MG63 (cell line): ENCODE data around the gene TIE1. TPM values are rescaled to one million over a fixed set of nuclear protein-coding genes. Genes with fewer than 3 reads are reported as not detected.

Experiments
- DNase-seq: peaks from one replicate; pipeline ENCODE4 v3.0.0-alpha.2; 2020
- H3K27me3 ChIP-seq: fragments of 250-450 bp; sonication (Bioruptor Pico); 2 replicates; pipeline ENCODE4 v1.5.1; 2020; ENCODE audit warnings: mild to moderate bottlenecking, moderate library complexity
- H3K36me3 ChIP-seq: fragments of 250-450 bp; sonication (Bioruptor Pico); 2 replicates; pipeline ENCODE4 v1.5.1; 2020; ENCODE audit warnings: mild to moderate bottlenecking, moderate library complexity
- H3K4me3 ChIP-seq: fragments of 250-450 bp; sonication (Bioruptor Pico); 2 replicates; pipeline ENCODE4 v1.5.1; 2020; ENCODE audit warnings: mild to moderate bottlenecking, moderate library complexity
- H3K9me3 ChIP-seq: fragments of 250-450 bp; sonication (Bioruptor Pico); 2 replicates; pipeline ENCODE4 v1.5.1; 2020; ENCODE audit warnings: mild to moderate bottlenecking, moderate library complexity
- total RNA-seq: library from RNA; depleted of rRNA; stranded (reverse); fragments of >200 nt; shearing (Covaris generic); gene quantifications from 2 replicates; pipeline ENCODE4 v1.2.3, GENCODE V29; 2014; ENCODE audit warnings: low replicate concordance

Gene TIE1
- total RNA-seq, 1 experiment from 2014 or later, result 0.20 TPM

DNA sequence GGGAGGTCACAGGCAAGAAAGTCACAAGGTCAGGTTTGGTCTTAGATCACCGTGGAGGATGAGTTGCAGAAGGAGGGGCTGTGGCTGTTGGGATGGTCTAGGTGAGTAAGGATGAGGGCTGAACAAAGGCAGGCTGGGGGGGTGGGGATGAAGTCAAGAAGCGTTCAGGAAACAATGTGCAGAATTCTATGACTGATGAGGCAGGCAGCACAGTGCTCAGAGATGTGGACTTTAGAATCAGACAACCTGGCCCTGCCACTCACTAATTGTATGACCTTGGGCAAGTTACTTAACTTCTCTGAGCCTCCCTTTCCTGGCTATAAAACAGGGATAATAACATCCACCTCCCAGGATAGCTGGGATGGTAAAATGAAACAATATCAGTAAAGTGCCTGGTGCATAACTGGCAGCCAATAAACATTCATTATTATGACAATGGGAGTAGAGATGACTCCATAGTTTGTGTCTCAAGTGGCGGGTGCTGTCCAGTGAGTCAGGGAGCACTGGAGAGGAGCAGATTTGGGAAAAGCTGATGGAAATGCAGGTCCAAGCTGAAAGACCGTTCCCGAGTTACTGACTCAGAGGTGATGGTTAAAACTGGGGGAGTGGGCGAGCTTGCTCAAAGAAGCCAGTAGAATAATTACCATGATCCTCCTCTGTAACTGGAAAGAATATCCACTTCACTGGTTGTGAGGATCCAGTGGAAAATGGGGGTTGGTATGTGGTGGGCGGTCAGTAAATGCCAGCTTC lies 2.1 kb downstream of the TIE1 start:
- peak; percentile 23 for DNase-seq
- Histone ChIP-seq H3K36me3 (no peaks in the 10 kb centered on the region), H3K27me3 (no peaks in the 10 kb centered on the region), H3K4me3 (no peak overlapping the region), H3K9me3 (no peaks in the 10 kb centered on the region)

- no peak for DNase-seq
- Histone ChIP-seq H3K9me3 (no peaks in the 10 kb centered on the region), H3K27me3 (no peaks in the 10 kb centered on the region), H3K4me3 (no peak overlapping the region), H3K36me3 (no peaks in the 10 kb centered on the region)
These were observed 2.9 kb downstream of the TIE1 start for GRCh38 chr1:43303471-43304313.

- DNase-seq, result no peak
- no peaks in the 10 kb centered on the region for H3K27me3 ChIP-seq
- no peaks in the 10 kb centered on the region for H3K36me3 ChIP-seq
- no peak overlapping the region for H3K4me3 ChIP-seq
- H3K9me3 ChIP-seq, result no peaks in the 10 kb centered on the region
These were observed 3.5 kb downstream of the TIE1 start for GRCh38 chr1:43304314-43304681.

DNA sequence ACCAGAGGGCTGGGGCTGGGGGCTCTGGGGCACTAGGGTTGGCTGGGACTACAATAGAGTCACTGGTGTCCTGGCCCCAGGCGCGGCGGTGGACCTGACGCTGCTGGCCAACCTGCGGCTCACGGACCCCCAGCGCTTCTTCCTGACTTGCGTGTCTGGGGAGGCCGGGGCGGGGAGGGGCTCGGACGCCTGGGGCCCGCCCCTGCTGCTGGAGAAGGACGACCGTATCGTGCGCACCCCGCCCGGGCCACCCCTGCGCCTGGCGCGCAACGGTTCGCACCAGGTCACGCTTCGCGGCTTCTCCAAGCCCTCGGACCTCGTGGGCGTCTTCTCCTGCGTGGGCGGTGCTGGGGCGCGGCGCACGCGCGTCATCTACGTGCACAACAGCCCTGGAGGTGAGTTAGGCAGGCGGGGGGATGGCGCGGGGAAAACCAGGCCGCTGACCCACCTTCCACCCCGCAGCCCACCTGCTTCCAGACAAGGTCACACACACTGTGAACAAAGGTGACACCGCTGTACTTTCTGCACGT lies 4.1 kb downstream of the TIE1 start:
- Histone ChIP-seq H3K27me3 (no peaks in the 10 kb centered on the region), H3K4me3 (no peak overlapping the region), H3K36me3 (no peaks in the 10 kb centered on the region), H3K9me3 (no peaks in the 10 kb centered on the region)
- DNase-seq, result no peak

- DNase-seq, result no peak
- Histone ChIP-seq H3K9me3 (no peaks in the 10 kb centered on the region), H3K4me3 (no peak overlapping the region), H3K36me3 (no peaks in the 10 kb centered on the region), H3K27me3 (no peaks in the 10 kb centered on the region)
These were observed 4.7 kb downstream of the TIE1 start for GRCh38 chr1:43305461-43305860.

DNA sequence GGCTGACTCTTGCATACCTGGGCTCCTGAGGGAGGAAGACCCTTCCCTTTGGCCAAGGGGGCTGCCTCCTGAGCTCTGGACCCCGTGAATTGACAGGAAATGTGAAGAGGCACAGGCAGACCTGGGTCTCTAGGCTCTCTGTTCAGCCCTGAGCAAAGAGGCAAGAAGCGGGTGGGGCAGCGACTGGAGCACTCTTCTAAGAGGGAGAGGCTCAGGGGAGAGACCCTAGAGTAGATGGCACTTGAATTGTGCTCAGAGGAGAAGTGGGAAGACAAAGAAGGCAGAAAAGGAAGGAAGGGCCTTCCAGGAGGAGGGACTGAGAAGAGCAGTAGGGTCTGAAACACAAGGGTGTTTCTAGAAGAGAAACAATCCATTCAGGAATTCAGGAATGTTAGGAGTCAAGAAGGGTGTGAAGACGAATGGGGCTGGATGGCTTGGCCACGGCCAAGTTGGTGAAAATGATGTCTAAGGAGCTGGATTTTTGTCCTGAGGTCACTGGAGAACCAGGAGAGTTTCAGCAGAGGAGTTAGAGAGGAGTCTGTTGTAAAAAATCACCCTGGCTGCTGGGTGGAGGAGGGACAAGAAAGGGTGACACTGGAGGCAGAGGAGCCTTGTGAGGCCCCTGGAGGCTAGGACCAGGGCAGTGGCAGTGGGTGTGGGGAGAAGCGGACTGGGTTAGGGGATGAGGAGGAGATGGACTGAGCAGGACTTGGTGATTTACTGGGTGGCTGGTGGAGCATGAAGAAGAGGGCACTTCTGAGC lies 5.3 kb downstream of the TIE1 start:
- Histone ChIP-seq H3K9me3 (no peaks in the 10 kb centered on the region), H3K36me3 (no peaks in the 10 kb centered on the region), H3K27me3 (no peaks in the 10 kb centered on the region), H3K4me3 (no peak overlapping the region)
- DNase-seq, result no peak

GRCh38 chr1:43306688-43307457 lies 6.1 kb downstream of the TIE1 start:
- H3K36me3 ChIP-seq, result no peaks in the 10 kb centered on the region
- no peaks in the 10 kb centered on the region for H3K9me3 ChIP-seq
- no peaks in the 10 kb centered on the region for H3K27me3 ChIP-seq
- no peak for DNase-seq
- no peak overlapping the region for H3K4me3 ChIP-seq

DNA sequence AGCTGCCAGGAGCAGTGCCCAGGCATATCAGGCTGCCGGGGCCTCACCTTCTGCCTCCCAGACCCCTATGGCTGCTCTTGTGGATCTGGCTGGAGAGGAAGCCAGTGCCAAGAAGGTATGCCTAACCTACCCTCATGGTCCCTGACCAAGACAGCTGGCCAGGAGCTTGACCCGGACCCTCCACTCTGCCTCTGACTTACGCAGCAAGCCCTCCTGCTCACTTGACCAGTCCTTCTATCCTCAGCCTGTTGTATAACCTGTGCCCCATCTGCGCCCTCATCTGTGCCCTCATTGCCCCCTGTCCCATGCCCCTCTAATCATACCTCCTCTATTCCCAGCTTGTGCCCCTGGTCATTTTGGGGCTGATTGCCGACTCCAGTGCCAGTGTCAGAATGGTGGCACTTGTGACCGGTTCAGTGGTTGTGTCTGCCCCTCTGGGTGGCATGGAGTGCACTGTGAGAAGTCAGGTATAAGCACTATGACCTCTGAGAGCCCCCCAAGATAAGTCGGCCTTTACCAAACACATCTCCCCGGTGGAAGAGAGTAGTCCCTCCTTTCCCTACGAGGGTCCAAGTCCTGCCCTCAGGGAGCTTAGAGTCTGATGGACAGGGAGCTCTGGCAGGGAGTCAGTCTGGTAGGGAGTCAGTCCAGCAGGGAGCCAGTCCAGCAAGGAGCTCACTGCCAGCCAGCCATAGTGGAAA lies 6.8 kb downstream of the TIE1 start:
- no peaks in the 10 kb centered on the region for H3K36me3 ChIP-seq
- no peaks in the 10 kb centered on the region for H3K9me3 ChIP-seq
- no peak for DNase-seq
- no peak overlapping the region for H3K4me3 ChIP-seq
- H3K27me3 ChIP-seq, result no peaks in the 10 kb centered on the region

DNA sequence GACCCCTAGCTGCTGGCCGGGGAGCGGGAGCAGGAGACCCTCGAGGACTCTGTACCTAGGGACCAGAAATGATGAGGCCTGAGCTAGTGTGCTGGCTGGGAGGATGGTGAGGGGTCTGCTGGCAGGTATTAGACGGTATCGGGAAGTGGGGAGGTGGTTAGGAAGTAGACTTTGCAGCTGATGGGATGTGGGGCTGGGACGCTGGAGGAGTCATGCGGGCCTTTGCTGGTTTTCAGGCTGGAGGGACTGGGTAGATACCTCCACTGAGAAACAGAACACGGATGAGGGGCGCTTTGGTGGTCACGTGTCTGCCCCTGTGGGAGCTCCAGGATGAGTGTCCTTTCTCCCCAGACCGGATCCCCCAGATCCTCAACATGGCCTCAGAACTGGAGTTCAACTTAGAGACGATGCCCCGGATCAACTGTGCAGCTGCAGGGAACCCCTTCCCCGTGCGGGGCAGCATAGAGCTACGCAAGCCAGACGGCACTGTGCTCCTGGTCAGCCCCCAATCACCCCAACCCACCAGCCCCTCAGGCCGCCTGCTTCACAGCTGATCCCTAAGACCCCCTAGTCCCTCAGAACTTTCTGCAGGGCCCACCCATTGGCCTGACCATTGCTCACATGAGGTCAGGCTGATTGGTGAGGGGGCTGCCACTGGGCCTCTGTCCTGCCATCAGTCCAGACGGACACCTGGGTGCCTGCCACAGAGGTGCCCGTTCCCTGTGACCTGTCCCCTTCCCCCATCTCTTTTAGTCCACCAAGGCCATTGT lies 8.0 kb downstream of the TIE1 start:
- no peaks in the 10 kb centered on the region for H3K9me3 ChIP-seq
- no peak for DNase-seq
- no peak overlapping the region for H3K4me3 ChIP-seq
- no peaks in the 10 kb centered on the region for H3K27me3 ChIP-seq
- H3K36me3 ChIP-seq, result no peaks in the 10 kb centered on the region

GRCh38 chr1:43309405-43310025 lies 8.7 kb downstream of the TIE1 start:
- Histone ChIP-seq H3K27me3 (no peaks in the 10 kb centered on the region), H3K4me3 (no peak overlapping the region), H3K9me3 (no peaks in the 10 kb centered on the region), H3K36me3 (no peaks in the 10 kb centered on the region)
- no peak for DNase-seq

GRCh38 chr1:43311521-43311920 lies 10.7 kb downstream of the TIE1 start:
- no peaks in the 10 kb centered on the region for H3K9me3 ChIP-seq
- no peaks in the 10 kb centered on the region for H3K27me3 ChIP-seq
- DNase-seq, result no peak
- no peaks in the 10 kb centered on the region for H3K36me3 ChIP-seq
- no peak overlapping the region for H3K4me3 ChIP-seq

- no peak for DNase-seq
- Histone ChIP-seq H3K4me3 (no peak overlapping the region), H3K27me3 (no peaks in the 10 kb centered on the region), H3K36me3 (no peaks in the 10 kb centered on the region), H3K9me3 (no peaks in the 10 kb centered on the region)
These were observed 11.4 kb downstream of the TIE1 start for GRCh38 chr1:43312212-43312623.

DNA sequence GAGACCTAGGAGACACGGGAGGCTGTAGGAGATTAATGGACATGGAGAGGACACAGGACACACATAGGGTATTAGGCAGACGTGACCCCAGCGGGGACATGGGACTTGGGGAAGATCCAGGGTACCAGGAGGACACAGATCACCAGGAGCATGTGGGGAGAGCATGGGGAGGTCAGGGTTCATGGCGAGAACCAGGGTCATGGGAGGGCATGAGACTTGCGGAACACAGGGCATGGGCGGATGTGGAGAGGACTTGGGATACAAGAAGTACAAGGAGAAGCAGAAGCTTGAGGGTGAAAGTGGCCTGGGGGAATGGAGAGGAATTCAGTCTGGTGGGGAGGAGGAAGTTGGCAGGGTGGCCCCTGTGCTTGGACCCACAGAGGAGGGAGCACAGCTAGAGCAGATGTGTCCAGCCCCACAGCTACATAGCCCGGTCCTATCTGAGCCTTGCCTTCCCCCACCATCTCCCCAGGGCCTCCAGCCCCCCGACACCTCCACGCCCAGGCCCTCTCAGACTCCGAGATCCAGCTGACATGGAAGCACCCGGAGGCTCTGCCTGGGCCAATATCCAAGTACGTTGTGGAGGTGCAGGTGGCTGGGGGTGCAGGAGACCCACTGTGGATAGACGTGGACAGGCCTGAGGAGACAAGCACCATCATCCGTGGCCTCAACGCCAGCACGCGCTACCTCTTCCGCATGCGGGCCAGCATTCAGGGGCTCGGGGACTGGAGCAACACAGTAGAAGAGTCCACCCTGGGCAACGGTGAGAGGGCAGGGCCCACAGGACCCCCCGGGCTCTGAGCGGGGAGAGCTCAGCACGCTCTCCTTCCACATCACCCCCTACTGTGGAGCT lies 12.1 kb downstream of the TIE1 start:
- H3K27me3 ChIP-seq, result no peaks in the 10 kb centered on the region
- no peak for DNase-seq
- H3K9me3 ChIP-seq, result no peaks in the 10 kb centered on the region
- H3K36me3 ChIP-seq, result no peaks in the 10 kb centered on the region
- H3K4me3 ChIP-seq, result no peak overlapping the region

- DNase-seq, result no peak
- no peak overlapping the region for H3K4me3 ChIP-seq
- H3K9me3 ChIP-seq, result no peaks in the 10 kb centered on the region
- no peaks in the 10 kb centered on the region for H3K36me3 ChIP-seq
- no peaks in the 10 kb centered on the region for H3K27me3 ChIP-seq
These were observed 13.0 kb downstream of the TIE1 start for GRCh38 chr1:43313771-43314170.
